OCI-LY1 (cell line): ENCODE data around the gene PDGFA.

Experiments used
- H2AFZ ChIP-seq: fragments of 200-600 bp; sonication (generic), shearing (Covaris generic); 2 replicates; pipeline ENCODE4 v1.6.0; 2014; ENCODE audit warnings: antibody characterized with exemption, mild to moderate bottlenecking, low read length
- H3F3A ChIP-seq: fragments of 200-600 bp; sonication (generic), shearing (Covaris generic); 2 replicates; pipeline ENCODE4 v1.6.0; 2014; ENCODE audit warnings: mild to moderate bottlenecking, antibody characterized with exemption, low read length, moderate library complexity; ENCODE audit not compliant: insufficient read depth
- H3K27ac ChIP-seq: fragments of 200-600 bp; sonication (generic); 2 replicates; pipeline ENCODE4 v1.5.1; 2014; ENCODE audit warnings: low read length, mixed run types, mild to moderate bottlenecking, low read depth; ENCODE audit not compliant: poor library complexity, severe bottlenecking
- H3K27me3 ChIP-seq: fragments of 200-600 bp; sonication (generic); 2 replicates; pipeline ENCODE4 v1.6.0; 2014; ENCODE audit warnings: antibody characterized with exemption, mild to moderate bottlenecking, low read length, moderate library complexity; ENCODE audit not compliant: insufficient read depth
- H3K36me3 ChIP-seq: fragments of 200-600 bp; sonication (generic); 2 replicates; pipeline ENCODE4 v1.6.1; 2014; ENCODE audit warnings: mild to moderate bottlenecking, antibody characterized with exemption, low read length, moderate library complexity, mixed read lengths; ENCODE audit not compliant: insufficient read depth
- H3K4me1 ChIP-seq: fragments of 200-600 bp; sonication (generic); 2 replicates; pipeline ENCODE4 v1.5.1; 2014; ENCODE audit warnings: mild to moderate bottlenecking, low read length, moderate library complexity; ENCODE audit not compliant: insufficient read depth, severe bottlenecking
- H3K4me2 ChIP-seq: fragments of 200-600 bp; sonication (generic), shearing (Covaris generic); 2 replicates; pipeline ENCODE4 v1.6.1; 2014; ENCODE audit warnings: low read length
- H3K4me3 ChIP-seq: fragments of 200-600 bp; sonication (generic); 2 replicates; pipeline ENCODE4 v1.5.1; 2014; ENCODE audit warnings: low read length, low read depth, mild to moderate bottlenecking, mixed read lengths; ENCODE audit not compliant: poor library complexity, severe bottlenecking
- H3K79me2 ChIP-seq: fragments of 200-600 bp; shearing (Covaris generic); 2 replicates; pipeline ENCODE4 v1.6.1; 2016; ENCODE audit warnings: mixed run types, low read length, mixed read lengths; ENCODE audit not compliant: insufficient read depth
- H3K9ac ChIP-seq: fragments of 200-600 bp; sonication (generic), shearing (Covaris generic); 2 replicates; pipeline ENCODE4 v1.6.1; 2014; ENCODE audit warnings: mild to moderate bottlenecking, low read length, mixed read lengths
- H3K9me2 ChIP-seq: fragments of 200-600 bp; sonication (generic), shearing (Covaris generic); 2 replicates; pipeline ENCODE4 v1.6.1; 2014; ENCODE audit warnings: low read depth, mild to moderate bottlenecking, low read length, mixed read lengths
- H3K9me3 ChIP-seq: fragments of 200-600 bp; shearing (Covaris generic); 2 replicates; pipeline ENCODE4 v1.6.1; 2014; ENCODE audit warnings: low read length, mixed read lengths
- H4K20me1 ChIP-seq: fragments of 200-600 bp; sonication (generic), shearing (Covaris generic); 2 replicates; pipeline ENCODE4 v1.6.0; 2016; ENCODE audit warnings: mild to moderate bottlenecking, low read length; ENCODE audit not compliant: insufficient read depth
- EZH2 ChIP-seq: fragments of 200-600 bp; sonication (generic), shearing (Covaris generic); IDR thresholded peaks from 2 replicates; pipeline ENCODE4 v1.8.0; 2017; ENCODE audit warnings: borderline replicate concordance, mixed run types, mild to moderate bottlenecking, antibody characterized with exemption, low read length, moderate library complexity, mixed read lengths
- TF ChIP-seq, protein P1 (sequence below): fragments of 200-600 bp; sonication (generic), shearing (Covaris generic); IDR thresholded peaks from 2 replicates; pipeline ENCODE4 v1.5.1; 2017; ENCODE audit warnings: mild to moderate bottlenecking, antibody characterized with exemption, low read length, moderate library complexity, mixed read lengths

The PDGFA gene

DNA sequence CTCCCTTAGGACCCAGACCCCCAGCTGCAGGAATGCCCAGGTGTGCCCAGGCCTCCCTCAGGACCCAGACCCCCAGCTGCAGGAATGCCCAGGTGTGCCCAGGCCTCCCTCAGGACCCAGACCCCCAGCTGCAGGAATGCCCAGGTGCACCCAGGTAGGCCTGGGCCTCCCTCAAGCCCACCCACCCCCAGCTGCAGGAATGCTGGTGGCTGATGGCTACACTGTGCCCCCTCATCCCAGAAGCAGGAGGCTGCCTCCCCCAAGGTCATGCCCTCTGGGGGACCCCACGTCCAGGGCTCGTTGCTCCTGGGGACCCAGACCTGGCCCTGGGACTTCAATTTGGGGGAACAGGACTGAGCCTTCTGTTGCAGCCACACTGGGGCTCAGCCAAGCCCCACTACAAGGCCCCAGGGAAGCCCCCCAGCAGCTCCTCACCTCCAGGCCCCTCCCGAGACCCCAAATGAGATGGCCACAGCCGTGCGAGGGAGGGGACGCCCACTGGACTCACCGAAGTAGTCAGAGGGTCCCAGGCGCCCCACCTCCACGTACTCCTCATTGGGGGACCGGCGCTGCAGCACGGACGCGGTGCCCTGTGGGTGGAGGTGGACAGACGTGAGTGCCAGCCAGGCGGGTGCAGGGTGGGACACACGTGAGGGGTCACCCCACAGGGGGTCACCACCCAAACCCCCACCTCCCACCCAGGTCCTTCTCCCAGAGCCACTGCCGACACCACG lies 31.4 kb upstream of the PDGFA start:
- Histone ChIP-seq H3K27me3 (no peaks in the 10 kb centered on the region), H3K4me1 (no peaks in the 10 kb centered on the region), H3K36me3 (no peaks in the 10 kb centered on the region), H3K9me2 (no peaks in the 10 kb centered on the region), H2AFZ (no peak overlapping the region), H3K27ac (no peak overlapping the region), H3K9me3 (no peaks in the 10 kb centered on the region), H3F3A (no peaks in the 10 kb centered on the region), H3K4me2 (no peak overlapping the region), H4K20me1 (no peaks in the 10 kb centered on the region), H3K9ac (no peak overlapping the region), H3K79me2 (no peaks in the 10 kb centered on the region), H3K4me3 (no peak overlapping the region)
- TF ChIP-seq, protein P1, sequence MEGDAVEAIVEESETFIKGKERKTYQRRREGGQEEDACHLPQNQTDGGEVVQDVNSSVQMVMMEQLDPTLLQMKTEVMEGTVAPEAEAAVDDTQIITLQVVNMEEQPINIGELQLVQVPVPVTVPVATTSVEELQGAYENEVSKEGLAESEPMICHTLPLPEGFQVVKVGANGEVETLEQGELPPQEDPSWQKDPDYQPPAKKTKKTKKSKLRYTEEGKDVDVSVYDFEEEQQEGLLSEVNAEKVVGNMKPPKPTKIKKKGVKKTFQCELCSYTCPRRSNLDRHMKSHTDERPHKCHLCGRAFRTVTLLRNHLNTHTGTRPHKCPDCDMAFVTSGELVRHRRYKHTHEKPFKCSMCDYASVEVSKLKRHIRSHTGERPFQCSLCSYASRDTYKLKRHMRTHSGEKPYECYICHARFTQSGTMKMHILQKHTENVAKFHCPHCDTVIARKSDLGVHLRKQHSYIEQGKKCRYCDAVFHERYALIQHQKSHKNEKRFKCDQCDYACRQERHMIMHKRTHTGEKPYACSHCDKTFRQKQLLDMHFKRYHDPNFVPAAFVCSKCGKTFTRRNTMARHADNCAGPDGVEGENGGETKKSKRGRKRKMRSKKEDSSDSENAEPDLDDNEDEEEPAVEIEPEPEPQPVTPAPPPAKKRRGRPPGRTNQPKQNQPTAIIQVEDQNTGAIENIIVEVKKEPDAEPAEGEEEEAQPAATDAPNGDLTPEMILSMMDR: no peak
- no peak for TF ChIP-seq EZH2

DNA sequence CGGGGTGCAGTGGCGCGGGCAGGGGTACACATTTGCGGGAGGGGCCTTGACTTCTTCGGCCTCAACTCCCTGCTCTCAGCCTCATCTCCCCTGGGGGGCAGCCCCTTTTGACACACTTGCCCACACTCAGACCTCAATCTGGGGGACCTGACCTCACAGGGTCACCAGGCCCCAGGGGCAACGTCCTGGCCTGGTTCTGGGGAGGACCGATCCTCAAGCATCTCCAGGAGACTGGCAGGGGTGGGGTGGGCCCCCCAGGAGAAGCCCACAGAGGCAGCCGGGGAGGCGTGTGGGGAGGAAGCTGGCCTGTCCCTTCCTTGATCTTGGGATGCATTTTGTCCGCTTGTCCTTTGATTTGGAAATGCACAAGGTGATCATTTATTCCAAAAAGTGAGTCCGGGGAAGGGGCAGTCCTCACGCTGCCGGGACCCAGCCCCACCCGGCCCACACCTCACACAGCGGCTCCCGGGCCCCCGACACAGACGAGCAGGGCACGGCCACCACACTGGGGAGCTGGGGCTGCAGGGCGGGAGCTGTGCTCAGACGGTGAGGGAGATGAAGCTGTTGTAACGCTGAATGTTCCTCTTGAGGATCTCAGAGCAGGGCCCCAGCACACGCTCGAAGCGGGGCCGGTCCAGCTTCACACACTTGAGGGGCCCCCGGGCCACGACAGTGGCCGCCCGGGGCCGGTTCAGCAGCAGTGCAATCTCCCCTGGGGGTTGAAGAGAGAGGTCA lies 30.4 kb upstream of the PDGFA start:
- Histone ChIP-seq H4K20me1 (no peaks in the 10 kb centered on the region), H3K9ac (no peak overlapping the region), H3K9me3 (no peaks in the 10 kb centered on the region), H2AFZ (no peak overlapping the region), H3K4me3 (no peak overlapping the region), H3K36me3 (no peaks in the 10 kb centered on the region), H3K27ac (no peak overlapping the region), H3K79me2 (no peaks in the 10 kb centered on the region), H3K9me2 (no peaks in the 10 kb centered on the region), H3K27me3 (no peaks in the 10 kb centered on the region), H3K4me1 (no peaks in the 10 kb centered on the region), H3K4me2 (no peak overlapping the region), H3F3A (no peaks in the 10 kb centered on the region)
- TF ChIP-seq, protein P1: no peak
- TF ChIP-seq EZH2: no peak

DNA sequence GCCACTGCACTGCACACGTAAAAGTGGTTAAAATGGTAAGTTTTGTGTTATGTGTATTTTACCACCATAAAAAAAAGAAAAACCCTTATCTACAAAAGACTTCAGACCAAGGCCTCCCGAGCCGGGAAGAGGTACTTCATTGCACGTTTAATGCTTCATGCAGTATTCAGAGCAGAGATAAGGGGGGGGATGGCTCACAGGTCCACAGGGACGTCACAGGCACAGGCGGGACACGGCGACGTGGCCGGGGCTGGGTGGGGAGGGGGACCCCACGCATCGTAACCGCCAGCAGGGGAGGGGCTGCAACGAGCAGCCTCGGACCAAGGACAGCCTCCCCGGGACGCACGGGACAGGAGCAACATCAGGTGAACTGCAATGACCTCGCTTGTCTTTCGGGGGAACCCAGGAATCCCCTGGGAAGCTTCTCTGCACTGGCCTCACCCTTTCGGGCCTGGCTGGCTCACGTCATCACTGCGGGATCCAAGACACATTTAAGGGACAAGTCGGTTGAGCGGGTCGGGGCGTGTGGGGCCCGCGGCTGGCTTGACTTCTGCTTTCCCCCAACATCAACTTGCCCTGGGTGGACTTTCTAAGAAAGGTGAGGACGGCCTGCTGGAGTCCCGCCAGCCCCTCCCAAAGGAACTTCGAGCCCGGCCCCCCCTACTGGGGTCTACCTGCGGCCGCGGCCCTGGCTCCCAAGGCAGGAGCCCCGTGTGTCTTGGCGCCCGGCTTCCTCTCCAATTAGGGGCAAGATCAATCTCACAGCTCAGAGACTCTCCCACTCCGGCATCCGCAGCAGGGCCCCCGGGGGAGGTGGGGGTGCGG lies 29.6 kb upstream of the PDGFA start:
- H3K9me3 ChIP-seq: no peaks in the 10 kb centered on the region
- no peaks in the 10 kb centered on the region for H3K79me2 ChIP-seq
- no peaks in the 10 kb centered on the region for H3K27me3 ChIP-seq
- no peak overlapping the region for H2AFZ ChIP-seq
- no peaks in the 10 kb centered on the region for H3K9me2 ChIP-seq
- no peaks in the 10 kb centered on the region for H3K4me1 ChIP-seq
- no peaks in the 10 kb centered on the region for H3K36me3 ChIP-seq
- H3F3A ChIP-seq: no peaks in the 10 kb centered on the region
- no peak overlapping the region for H3K4me3 ChIP-seq
- no peaks in the 10 kb centered on the region for H4K20me1 ChIP-seq
- TF ChIP-seq EZH2: no peak
- TF ChIP-seq, protein P1: no peak
- H3K4me2 ChIP-seq: no peak overlapping the region
- H3K27ac ChIP-seq: no peak overlapping the region
- H3K9ac ChIP-seq: no peak overlapping the region
